HG02852 (cell line): Measurements from ENCODE around the gene AK9.
"Not testable (repeated sequence)": the region's sequence is repeated elsewhere in the genome, so short reads cannot be mapped to it uniquely, and the experiment has no call there.

Experiments
- ATAC-seq: cut with Tn5 transposase; IDR thresholded peaks from one replicate; pipeline ENCODE4 v1.9.1; 2021; ENCODE audit warnings: mild to moderate bottlenecking, moderate library complexity; ENCODE audit not compliant: unreplicated experiment

Gene AK9

GRCh38 chr6:109690737-109691621 lies at the start of gene AK9, which contains the start of gene FIG4:
Gene AK9 (minus strand): TSS chr6:109691202. CDS start chr6:109675745, 15,457 bp downstream.
Gene FIG4 (plus strand): TSS chr6:109691296. CDS start chr6:109691436, 140 bp downstream.
- peak; percentile 94 for ATAC-seq

- ATAC-seq, result no peak
Measured at GRCh38 chr6:109740787-109741186, 49.8 kb upstream of the AK9 start.

GRCh38 chr6:109739686-109740085 lies 48.7 kb upstream of the AK9 start:
- ATAC-seq, result no peak

GRCh38 chr6:109738667-109739066 lies 47.7 kb upstream of the AK9 start:
- ATAC-seq, result no peak

- no peak for ATAC-seq
Measured at GRCh38 chr6:109738255-109738654, 47.3 kb upstream of the AK9 start.

GRCh38 chr6:109736273-109737025 lies 45.4 kb upstream of the AK9 start:
- no peak for ATAC-seq

GRCh38 chr6:109725250-109725649 lies 34.2 kb upstream of the AK9 start:
- ATAC-seq, result not testable (repeated sequence)

GRCh38 chr6:109722564-109723254 lies 31.7 kb upstream of the AK9 start:
- ATAC-seq, result no peak

- ATAC-seq, result no peak
Measured at GRCh38 chr6:109722011-109722410, 31.0 kb upstream of the AK9 start.

GRCh38 chr6:109720311-109720710 lies 29.3 kb upstream of the AK9 start:
- ATAC-seq, result no peak

- ATAC-seq, result no peak
Measured at GRCh38 chr6:109718991-109719390, 28.0 kb upstream of the AK9 start.

GRCh38 chr6:109717971-109718370 lies 27.0 kb upstream of the AK9 start:
- ATAC-seq, result no peak

- no peak for ATAC-seq
Measured at GRCh38 chr6:109715616-109716015, 24.6 kb upstream of the AK9 start.

GRCh38 chr6:109714611-109715010 lies 23.6 kb upstream of the AK9 start:
- no peak for ATAC-seq

GRCh38 chr6:109714166-109714565 lies 23.2 kb upstream of the AK9 start:
- ATAC-seq, result no peak

GRCh38 chr6:109713097-109713496 lies 22.1 kb upstream of the AK9 start:
- ATAC-seq, result no peak

GRCh38 chr6:109708099-109708498 lies 17.1 kb upstream of the AK9 start:
- ATAC-seq, result not testable (repeated sequence)

- no peak for ATAC-seq
Measured at GRCh38 chr6:109706513-109706912, 15.5 kb upstream of the AK9 start.

GRCh38 chr6:109705258-109705657 lies 14.3 kb upstream of the AK9 start:
- ATAC-seq, result peak; percentile 86

- no peak for ATAC-seq
Measured at GRCh38 chr6:109702791-109703190, 11.8 kb upstream of the AK9 start.

- no peak for ATAC-seq
Measured at GRCh38 chr6:109701774-109702173, 10.8 kb upstream of the AK9 start.
